H54 (cell line): ENCODE results near the gene SCRT2.
"Not testable (repeated sequence)": the region's sequence is repeated elsewhere in the genome, so short reads cannot be mapped to it uniquely, and the experiment has no call there.

ENCODE experiments used
- DNase-seq: peaks from one replicate; pipeline ENCODE4 v3.0.0; 2011; ENCODE audit warnings: low spot score, mixed read lengths; ENCODE audit not compliant: insufficient read length
- FAIRE-seq: peaks from 3 replicates; lab custom pipeline; 2011; peaks lifted over from hg19 to GRCh38; lab: Jason Lieb, UNC
- POLR2A ChIP-seq: IDR thresholded peaks from 2 replicates; pipeline ENCODE4 v1.6.1; 2011; ENCODE audit warnings: low read depth, mild to moderate bottlenecking, low read length

SCRT2 gene

DNA sequence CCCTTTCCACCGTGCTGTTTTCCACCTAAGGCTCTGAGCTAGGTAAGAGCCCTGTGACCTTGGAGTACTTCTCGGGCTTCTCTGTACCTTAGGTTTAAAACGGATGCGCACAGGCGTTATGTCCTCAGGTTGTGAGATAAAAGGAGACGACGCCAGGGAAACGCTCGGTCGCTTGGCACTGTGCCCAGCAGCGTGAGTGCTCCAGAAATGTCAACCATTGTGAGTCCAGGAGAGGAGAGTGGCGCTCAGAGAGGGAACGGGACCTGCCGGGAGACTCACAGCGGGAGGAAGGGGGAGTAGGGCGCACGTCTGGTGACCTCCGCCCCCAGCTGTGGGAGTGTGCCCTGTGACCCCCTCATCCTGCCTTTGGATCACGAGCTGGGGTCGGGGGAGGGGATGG lies 33.8 kb upstream of the SCRT2 start:
- FAIRE-seq (no peak), DNase-seq (no peak)
- TF ChIP-seq POLR2A, result no peak

DNA sequence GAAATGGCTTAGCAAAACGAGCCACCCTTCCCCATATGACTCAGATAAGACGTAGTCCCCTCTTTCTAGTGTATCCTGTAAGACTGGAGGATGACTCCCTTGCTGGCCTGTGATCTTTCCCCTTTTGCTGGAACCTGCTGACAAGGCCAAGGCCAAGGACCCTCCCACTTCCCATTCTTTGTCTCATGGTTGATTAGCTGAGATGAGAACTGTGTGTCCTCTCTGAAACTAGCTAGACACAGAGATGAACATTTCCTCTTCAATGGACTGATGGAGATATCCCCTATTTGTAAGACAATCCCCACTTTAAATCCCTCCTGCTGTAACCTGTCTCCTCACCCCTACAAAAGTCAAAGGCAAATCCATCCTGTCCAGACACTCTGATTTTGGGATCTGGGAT lies 33.4 kb upstream of the SCRT2 start:
- no peak for DNase-seq
- FAIRE-seq, result no peak
- no peak for TF ChIP-seq POLR2A

DNA sequence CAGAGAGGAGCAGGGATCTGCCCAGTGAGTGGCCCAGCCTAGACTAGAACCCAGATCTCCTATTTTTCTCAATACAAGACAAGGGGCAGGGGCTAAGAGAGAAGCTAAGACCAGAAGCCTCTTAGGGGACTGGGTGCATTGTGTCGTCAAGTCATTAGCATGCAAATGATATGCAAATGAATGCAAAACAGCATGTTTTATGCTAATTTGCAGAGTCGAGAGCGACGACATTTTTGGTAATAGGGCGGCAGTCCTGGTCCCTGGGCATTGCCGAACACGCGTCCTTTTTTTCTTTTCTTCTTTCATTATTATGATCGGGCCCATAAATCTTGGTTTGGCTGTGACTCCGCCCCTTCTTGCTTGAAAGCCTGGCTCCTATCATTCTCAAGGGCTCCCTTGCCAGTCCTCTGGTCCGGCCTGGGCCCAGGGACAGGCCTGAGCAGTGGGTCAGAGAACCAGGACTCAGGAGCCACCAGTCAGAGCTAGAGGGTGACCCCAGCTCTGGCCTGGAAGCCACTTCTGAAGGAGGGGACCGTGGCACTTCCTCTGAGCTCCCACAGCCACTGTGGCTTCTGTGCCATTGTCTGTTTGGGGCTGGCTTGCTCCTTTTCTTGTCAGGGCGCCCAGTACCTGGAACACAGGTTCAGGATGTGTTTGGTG lies 32.0 kb upstream of the SCRT2 start:
- no peak for FAIRE-seq
- DNase-seq, result no peak
- TF ChIP-seq POLR2A, result no peak

DNA sequence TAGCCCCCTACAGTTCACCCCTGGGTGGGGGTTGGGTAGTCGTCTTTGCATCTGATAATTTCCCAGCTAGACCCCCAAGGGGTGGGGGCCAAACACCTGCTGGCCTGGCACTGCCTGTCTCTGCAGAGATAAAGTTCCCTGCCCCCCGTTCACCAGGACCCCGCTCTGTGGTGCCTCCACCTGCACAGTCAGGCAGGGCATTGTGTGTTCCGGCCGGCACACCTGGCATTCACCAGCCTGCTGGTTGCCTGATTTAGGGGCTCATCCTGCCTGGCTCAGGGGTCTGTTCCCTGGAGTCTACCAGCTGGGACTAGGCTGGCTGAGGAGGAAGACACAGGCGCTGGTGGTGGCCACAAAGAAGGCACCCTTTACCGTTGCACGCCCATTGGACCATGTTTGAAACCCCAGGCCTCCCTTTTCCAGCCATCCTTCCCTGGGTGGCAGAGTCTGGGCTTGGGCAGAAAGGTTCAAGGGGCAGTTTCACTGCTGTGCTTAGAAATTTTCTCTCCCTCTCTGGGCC lies 30.8 kb upstream of the SCRT2 start:
- no peak for TF ChIP-seq POLR2A
- FAIRE-seq (no peak), DNase-seq (no peak)

DNA sequence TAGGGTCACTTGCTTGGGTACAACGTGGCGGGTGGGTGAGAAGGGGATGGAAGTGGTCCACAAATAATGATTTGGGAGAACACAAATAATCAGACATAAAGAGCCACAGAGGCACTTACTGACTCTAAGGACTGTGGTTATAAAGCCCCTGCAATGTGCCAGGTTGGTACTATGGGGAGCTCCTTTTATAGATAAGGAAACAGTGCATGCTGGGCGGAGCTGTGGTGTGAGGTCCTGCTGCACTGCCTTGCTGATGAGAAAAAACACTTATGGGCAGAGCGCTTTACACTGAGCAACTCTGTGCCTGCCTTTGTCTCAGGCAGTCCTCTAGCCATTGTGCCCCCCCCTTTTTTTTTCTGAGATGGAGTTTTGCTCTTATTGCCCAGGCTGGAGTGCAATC lies 29.1 kb upstream of the SCRT2 start:
- no peak for TF ChIP-seq POLR2A
- FAIRE-seq (no peak), DNase-seq (no peak)

DNA sequence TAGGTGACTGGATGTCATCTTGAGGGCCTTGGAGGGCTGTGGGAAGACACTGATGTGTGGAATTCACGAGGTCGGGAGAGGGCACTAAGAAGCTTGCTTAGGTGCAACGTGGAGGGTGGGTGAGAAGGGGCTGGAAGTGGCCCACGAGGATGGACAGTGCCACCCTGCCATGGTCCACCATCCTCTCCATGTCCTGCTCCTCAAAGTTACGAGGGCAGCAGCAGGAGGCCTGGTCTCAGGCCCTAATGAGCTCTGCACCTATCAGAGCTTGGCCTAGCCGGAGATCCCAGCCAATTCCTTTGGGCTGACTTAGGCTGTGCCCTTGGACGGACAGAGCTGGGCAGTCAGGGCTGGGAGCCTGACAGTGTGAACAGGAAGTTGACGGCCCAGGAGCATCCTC lies 27.8 kb upstream of the SCRT2 start:
- no peak for TF ChIP-seq POLR2A
- DNase-seq (no peak), FAIRE-seq (no peak)

DNA sequence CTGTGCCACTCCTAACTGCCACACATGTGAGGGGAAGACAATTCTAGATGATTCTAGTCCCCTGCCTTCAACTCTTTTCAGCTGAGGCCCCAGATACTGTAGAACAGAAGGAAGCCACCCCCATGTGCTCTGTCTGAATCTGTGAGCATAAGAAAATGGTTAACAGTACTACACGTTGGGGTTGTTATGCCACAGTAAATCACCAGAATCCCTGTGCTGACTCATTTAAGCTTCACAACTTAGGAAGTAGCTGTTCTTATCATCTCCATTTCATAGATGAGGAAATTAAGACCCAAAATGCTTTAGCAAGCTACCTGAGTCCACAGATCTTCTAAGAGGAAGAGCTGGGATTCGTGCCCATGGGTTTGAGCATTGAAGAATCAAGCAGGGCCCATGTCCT lies 27.4 kb upstream of the SCRT2 start:
- no peak for DNase-seq
- no peak for FAIRE-seq
- no peak for TF ChIP-seq POLR2A

DNA sequence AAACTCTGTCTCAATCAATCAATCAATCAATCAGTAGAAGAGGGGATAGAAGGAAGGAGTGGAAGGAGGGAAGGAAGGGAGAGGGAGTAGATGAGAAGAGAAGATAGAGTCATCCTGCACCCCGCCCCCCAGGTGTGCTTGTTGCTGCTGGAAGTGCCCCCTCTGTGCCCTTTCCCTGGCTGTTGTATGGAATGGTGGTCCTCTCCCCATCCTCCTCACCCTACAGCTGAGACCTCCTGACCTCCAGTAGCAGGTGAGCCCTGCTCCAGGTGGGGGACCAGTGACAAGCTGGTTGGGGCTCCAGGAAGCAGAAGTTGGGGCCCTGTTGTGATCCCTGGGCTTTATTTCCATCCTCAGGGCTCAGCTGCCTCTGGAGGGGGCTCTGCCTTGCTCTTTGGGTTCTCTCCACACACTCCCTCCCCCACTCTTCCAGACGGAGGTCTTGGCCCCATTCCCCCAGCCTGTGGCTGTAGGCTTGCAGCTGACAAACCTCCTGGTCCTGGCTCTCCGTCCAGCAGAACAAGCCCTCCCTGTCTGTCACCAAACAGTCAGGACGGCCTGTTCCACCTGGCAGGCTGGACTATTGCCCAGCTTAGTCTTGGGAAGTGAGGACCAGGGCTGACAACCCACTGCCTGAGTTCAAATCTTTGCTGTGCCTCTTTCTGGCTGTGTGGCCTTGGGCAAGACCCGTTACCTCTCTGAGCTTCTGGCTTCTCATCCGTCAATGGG lies 26.0 kb upstream of the SCRT2 start:
- FAIRE-seq, result no peak
- TF ChIP-seq POLR2A, result no peak
- no peak for DNase-seq

DNA sequence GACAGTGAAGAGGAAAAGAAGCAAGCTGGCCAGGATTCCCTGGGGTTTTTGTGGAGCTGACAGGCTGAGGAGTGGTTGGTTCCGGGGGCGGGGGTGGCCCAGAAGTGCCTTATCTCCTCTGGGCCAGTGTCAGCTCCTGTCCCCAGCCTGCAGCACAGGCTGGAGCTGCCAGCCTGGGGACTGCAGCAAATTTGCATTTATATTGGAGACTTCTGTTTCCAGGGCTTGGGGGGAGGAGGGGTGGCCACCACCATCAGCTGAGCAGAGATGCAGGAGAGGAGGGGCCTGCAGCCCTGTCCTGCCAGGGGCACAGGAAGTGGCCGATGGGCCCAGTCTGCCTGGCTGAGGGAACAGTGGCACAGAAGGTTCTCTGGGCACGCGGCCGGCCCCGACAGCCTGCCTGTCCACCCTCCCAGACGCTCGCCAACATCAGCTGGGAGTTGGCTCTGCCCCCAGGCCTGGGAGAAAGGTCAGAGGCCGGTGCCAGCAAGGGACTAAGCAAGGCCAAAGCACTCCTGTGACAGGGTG lies 24.3 kb upstream of the SCRT2 start:
- no peak for FAIRE-seq

DNA sequence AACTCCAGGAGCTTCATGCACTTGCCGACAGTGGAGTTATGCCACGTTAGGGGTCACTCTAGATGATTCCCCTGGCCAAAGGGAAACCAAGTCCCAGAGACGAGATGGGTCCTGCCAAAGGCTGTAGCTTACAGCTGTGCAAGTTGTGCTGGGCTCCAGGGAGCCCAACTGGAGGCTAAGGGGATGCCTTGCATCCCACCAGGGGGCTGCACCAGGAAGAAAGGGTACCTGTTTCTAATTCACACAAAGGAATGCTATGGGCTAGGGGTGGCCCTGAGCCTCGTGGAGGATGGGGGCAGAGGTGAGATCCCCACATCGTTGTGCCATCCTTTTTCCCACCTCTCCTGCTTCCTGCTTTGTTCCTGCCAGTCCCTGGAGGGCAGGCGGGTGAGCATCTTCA lies 23.7 kb upstream of the SCRT2 start:
- FAIRE-seq (no peak), DNase-seq (no peak)
- no peak for TF ChIP-seq POLR2A

More for the DNA sequence above, 24.3 kb upstream of the SCRT2 start:
- TF ChIP-seq POLR2A, result no peak
- DNase-seq, result no peak

DNA sequence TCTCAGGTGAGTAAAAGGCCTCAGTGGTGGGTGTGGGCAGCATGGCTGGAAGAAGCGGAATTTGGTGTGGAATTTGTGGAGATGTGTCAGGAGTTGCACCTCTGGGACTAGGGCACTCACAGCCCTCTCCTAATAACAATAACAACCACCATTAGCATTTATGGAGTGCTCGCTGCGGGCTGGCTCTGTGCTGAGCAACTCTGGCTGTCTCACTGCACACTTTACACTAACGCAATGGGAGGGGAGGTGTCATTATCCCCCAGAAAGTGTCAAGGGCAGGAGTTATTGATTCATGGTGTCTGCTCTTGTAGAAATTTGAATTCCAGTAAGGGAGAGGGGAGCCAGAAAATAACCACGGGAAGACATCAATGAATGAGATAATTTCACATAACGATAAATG lies 22.7 kb upstream of the SCRT2 start:
- no peak for TF ChIP-seq POLR2A
- FAIRE-seq (no peak), DNase-seq (no peak)

DNA sequence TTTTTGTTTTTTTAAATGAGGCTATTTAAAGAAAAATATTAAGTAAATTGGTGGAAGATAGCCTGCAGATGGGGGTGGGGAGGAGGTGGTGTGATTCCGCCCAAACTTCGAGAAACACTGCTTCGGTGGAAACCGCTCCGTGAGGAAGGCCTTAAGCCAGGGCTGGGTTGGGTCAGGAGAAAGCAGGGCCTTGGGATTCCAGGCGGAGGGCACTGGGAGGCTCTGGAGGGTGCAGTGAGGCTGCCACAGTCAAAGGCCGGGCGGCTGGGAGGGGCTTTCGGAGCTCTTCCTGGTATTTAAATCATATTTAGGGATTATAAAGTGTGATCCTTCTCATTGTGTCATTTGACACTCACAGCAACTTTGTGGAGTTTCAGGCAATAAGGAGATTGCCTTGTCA lies 22.2 kb upstream of the SCRT2 start:
- FAIRE-seq (no peak), DNase-seq (no peak)
- no peak for TF ChIP-seq POLR2A

DNA sequence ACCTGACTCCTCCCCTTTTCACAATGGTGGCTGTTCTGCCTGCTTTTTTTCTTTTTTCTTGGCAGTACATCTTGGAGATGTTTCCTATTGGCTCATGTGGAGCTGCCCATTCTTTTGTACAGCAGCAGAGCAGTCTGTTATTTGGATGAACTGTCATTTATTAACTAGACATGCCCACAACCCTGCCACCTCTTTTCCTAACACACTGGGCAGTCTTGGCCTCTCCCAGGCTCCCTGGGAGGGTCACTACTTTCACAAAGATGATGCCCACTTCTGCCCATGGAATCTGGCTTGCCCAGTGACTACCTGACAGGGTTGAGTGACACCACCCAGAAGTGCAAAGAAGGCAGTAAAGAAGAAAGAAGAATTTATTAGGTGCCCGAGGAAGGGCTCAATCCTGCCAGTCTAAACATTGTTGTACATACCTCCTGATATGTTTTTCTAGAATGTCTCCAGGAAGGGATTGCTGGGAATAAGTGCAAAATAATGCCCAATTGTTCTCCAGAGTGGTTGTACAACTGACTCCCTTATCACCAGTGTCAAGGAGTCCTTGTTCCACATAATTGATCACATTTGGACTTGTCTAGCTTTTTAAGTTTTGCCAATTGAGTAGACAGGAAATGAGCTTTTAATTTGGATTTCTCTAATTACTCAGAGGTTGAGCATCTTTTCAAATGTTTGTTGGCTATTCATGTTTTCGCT lies 19.7 kb upstream of the SCRT2 start:
- DNase-seq (no peak), FAIRE-seq (no peak)
- no peak for TF ChIP-seq POLR2A

DNA sequence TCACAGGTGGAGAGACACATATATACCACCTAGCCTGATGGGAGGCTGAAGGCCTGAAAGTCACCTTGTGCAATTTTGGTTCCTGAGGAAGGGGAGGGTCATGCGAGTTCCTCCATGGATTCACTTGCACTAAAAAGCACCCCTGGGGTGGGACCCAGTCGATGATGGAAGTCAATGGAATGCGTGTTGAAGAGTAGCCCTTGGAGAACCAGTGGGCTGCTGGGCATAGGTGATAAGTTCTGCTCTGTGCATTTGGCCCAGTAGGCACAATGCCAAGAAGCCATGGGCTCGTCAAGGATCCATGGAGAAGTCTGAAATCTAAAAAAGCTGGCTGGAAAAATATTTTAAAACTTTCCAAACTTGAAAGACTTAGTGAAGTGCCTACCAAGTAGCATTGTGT lies 18.9 kb upstream of the SCRT2 start:
- no peak for DNase-seq

DNA sequence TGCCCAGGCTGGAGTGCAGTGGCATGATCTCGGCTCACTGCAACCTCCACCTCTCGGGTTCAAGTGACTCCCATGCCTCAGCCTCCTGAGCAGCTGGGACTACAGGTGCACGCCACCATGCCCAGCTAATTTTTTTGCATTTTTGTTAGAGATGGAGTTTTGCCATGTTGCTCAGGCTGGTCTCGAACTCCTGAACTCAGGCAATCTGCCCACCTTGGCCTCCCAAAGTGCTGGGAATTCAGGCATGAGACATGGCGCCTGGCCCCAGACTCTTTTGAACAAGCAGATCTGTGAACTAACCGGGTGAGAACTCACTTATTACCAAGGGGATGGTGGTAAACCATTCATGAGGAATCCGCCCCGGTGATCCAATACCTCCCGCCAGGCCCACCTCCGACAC lies 18.2 kb upstream of the SCRT2 start:
- not testable (repeated sequence) for DNase-seq, FAIRE-seq

More for the DNA sequence above, 18.9 kb upstream of the SCRT2 start:
- TF ChIP-seq POLR2A, result no peak
- FAIRE-seq, result no peak
